DMS53 (cell line): ENCODE measurements around the gene SPCS2.
"Not testable (repeated sequence)": the region's sequence is repeated elsewhere in the genome, so short reads cannot be mapped to it uniquely, and the experiment has no call there.

Experiments
- DNase-seq: peaks from one replicate; lab custom pipeline; 2025; lab: John Stamatoyannopoulos, UW

SPCS2 gene

GRCh38 chr11:74950374-74950969, 1.4 kb downstream of the SPCS2 start:
- DNase-seq = no peak

GRCh38 chr11:74951226-74951625, 2.2 kb downstream of the SPCS2 start:
- no peak for DNase-seq

DNA sequence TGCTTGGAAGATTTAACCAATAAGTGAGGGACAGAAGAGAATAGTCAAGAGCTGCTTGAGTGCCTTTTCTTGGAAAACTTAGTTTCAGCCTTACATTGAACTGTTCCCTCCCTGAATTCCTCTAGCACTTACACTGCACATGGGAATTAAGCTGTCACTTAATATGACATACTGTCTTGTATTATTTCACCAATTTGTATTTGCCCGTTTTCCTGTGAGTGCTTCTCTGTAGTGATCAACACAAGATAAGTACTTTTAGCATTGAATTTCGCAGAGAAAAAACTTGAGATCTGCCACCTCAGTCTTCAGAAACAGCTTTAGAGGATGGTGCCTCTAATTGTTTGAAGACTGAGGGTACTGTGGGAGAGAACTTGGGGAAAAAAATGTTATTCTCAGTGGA, 3.7 kb downstream of the SPCS2 start:
- DNase-seq = no peak

- DNase-seq = no peak
Observed at GRCh38 chr11:74953451-74953850, 4.4 kb downstream of the SPCS2 start.

DNA sequence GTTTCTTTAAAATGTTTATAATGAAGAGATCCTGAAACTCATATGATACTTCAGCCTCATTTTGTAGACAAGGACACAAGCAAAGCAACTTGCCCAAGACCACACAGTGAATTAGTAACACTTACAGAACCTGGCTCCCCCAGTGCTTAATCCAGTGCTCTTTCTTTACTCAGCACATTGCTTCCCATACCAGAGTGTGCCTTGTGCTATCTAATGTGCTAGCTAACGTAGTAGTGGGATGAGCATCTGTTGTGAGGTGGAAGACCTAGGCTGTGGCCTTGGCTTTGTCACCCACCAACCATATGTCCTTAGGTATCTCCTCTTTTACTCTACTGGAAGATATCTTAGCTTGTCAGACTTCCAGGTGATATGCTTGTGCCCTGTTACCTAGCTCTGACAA, 5.1 kb downstream of the SPCS2 start:
- DNase-seq = no peak

- DNase-seq = no peak
Observed at GRCh38 chr11:74956397-74957015, 7.4 kb downstream of the SPCS2 start.

- DNase-seq = no peak
Observed at GRCh38 chr11:74957937-74958629, 9.0 kb downstream of the SPCS2 start.

DNA sequence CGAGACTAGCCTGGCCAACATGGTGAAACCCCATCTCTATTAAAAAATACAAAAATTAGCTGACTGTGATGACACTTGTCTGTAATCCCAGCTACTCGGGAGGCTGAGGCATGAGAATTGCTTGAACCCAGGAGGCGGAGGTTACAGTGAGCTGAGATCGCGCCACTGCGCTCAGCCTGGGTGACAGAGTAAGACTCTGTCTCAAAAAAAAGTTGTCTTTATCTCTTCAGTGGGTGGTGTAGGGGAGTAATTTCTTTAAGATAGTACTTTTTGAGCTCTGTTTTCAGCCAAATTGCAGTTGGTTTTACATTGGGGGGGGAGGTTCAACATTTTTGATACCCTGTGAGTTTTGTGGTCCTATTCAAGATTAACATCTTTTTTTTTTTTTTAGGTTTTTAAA, 11.1 kb downstream of the SPCS2 start:
- DNase-seq = not testable (repeated sequence)

DNA sequence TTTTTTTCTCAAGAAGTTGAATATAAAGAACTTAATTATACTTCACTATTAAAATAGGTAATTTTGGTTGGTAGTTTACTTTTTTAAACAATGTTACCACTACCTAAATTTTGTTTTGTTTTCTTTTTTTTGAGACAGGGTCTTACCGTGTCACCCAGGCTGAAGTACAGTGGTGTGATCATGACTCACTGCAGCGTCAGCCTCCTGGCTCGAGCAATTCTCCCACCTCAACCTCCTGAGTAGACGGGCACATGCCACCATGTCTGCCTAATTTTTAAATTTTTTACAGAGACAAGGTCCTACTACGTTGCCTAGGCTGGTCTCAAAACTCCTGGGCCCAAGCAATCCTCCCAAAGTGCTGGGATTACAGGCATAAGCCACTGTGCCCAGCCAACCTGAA, 17.6 kb downstream of the SPCS2 start:
- no peak for DNase-seq

- DNase-seq = no peak
Observed at GRCh38 chr11:74970852-74971395, 21.9 kb downstream of the SPCS2 start.

DNA sequence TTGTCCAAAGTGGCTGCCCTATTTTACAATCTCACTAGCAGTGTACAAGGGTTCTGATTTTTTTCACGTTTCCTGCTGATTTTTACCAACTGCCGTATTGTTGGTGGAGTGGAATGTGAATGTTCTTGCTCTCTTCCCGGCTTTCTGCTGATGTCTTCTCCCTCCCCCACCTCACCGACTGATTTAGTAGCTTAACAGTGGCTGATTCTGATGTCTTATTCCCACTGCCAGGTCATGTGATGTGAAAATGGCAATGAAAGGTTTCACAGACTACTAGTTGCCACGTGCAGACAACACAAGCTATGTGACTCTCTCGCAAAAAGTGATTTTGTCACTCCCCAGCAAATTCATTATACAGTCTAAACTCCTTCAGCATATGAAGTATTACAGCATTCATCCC, 22.4 kb downstream of the SPCS2 start:
- DNase-seq = no peak

- no peak for DNase-seq
Observed at GRCh38 chr11:74978041-74978440, 29.0 kb downstream of the SPCS2 start.

DNA sequence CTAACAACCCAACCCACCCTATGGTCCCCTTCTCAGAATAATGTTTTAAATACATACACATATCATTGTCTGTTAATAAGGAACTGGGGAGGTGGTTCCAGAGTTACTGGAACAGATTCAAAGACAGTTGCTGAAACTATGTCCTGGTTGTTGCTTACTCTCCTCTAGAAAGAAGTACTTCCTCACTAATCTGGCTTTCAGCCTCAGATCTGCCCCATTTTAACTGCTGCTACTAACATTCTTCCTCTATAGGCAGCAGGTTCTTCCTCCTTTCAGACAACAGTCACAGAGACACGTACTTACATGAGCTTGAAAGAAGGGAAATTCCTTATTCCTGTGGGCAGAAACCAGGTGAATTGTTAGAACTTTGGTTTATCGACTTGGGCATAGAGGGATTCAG, 31.6 kb downstream of the SPCS2 start:
- no peak for DNase-seq

DNA sequence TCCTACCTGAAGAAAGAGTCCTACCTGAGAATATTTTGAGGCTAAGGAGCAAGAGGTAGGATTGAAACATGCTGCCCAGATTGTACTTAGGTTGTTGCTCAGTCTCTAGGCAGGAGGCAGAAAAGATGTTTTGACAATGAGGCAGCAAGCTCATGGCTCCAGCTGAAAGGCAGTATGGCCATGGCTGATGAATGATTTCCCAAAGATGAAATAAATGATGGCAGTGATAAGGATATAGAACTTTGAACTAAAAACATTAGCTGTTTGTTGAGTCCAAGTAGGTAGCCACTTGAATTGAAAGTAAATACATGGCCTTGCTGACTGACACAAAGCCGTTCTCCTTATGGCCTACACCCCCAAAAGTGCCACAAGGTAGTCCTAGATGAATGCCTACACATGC, 32.8 kb downstream of the SPCS2 start:
- no peak for DNase-seq

GRCh38 chr11:74984070-74984469, 35.0 kb downstream of the SPCS2 start:
- DNase-seq = no peak

- DNase-seq = no peak
Observed at GRCh38 chr11:74984730-74985129, 35.7 kb downstream of the SPCS2 start.

DNA sequence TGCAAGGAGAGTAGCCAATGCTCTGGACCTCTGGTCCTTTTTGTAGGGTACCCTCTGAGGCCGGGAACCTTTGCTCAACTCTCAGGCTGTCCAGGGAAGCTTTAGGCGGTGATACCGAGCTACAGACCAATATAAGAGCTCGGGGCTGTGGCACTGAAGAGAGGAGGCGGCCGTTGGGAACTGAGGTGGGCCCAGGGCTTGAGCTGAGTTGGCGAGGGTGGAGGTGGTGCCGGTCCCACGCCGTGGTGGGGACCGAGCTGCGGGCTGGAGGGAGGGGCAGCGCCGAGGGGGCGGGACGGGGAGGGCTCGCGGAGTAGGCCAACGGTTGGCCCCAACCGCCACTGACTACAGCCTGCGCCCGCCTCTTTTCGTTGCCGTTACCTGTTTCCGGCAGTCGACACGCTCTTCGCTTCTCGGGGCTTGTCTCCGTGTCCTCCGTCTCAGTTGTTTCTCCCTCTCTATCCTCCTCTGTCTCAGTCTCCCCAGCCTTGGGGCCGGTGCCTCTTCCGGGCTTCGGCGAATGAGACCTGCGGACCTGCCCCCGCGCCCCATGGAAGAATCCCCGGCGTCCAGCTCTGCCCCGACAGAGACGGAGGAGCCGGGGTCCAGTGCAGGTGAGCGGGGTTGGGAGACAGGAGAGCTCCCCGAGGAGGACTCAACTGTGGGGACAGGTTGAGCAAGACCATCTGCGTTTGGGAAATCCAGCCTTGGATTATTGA, 39.6 kb downstream of the SPCS2 start, which contains the start of gene NEU3:
TSS of gene NEU3 (plus strand) at position 393 of the 719 bp plus-strand sequence. CDS start at position 521, 128 bp downstream.
- peak; percentile 97 for DNase-seq

- DNase-seq = peak; percentile 76
Observed at GRCh38 chr11:74989260-74989638, 40.2 kb downstream of the SPCS2 start.

- not testable (repeated sequence) for DNase-seq
Observed at GRCh38 chr11:74990150-74990549, 41.1 kb downstream of the SPCS2 start.

DNA sequence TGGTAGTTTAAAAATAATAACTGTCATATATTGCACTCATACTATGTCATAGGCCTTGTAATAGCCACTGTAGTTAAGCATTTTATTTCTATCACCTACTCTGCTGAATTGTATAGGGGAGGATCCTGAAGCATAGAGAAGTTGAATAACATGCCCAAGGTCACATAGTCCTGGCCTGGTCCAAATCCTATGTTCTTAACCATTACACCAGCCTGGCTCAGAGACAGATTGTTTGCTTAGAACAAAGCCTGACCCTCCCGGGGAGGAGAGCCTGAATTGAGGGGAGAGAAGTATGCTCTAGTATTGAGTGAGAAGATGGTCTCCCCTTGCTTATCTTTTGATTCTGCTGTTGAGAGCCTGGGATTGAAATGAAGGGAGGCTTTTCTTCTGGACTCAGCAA, 41.9 kb downstream of the SPCS2 start:
- no peak for DNase-seq

- no peak for DNase-seq
Observed at GRCh38 chr11:74992852-74993251, 43.8 kb downstream of the SPCS2 start.

DNA sequence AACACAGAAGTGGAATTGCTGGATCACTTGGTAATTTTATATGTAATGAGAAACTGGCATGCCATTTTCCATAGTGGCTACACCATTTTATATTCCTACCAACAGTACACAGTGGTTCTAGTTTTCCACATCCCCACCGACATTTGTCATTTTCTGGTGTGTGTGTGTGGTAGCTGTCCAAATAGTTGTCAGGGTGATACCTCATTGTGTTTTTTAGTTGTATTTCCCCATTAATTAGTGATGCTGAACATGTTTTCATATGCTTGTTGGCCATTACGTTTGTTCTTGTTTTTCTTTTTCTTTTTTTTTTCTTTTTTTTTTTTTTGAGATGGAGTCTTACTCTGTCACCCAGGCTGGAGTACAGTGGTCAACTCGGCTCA, 51.9 kb downstream of the SPCS2 start:
- DNase-seq = no peak

- no peak for DNase-seq
Observed at GRCh38 chr11:75001686-75002085, 52.6 kb downstream of the SPCS2 start.
